ENCODE results near the gene ZNF580. TPM values are rescaled to one million over a fixed set of nuclear protein-coding genes. Genes with fewer than 3 reads are reported as not detected.

The ZNF580 gene
- total RNA-seq, 1 experiment from 2014 or later, result 22.8 TPM

DNA sequence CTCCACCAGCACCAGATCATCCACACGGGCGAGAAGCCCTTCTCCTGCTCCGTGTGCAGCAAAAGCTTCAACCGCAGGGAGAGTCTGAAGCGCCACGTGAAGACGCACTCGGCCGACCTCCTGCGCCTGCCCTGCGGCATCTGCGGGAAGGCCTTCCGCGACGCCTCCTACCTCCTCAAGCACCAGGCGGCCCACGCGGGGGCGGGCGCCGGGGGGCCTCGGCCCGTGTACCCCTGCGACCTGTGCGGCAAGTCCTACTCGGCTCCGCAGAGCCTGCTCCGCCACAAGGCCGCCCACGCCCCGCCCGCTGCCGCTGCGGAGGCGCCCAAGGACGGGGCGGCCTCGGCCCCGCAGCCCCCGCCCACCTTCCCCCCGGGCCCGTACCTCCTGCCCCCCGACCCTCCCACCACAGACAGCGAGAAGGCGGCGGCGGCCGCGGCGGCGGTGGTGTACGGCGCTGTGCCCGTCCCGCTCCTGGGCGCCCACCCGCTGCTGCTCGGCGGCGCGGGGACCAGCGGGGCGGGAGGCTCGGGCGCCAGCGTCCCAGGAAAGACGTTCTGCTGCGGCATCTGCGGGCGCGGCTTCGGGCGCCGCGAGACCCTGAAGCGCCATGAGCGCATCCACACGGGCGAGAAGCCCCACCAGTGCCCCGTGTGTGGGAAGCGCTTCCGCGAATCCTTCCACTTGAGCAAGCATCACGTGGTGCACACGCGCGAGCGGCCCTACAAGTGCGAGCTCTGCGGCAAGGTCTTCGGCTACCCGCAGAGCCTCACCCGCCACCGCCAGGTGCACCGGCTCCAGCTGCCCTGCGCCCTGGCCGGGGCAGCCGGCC is 25.9 kb upstream of the ZNF580 start:
- no peak overlapping the region for H3K27ac Mint-ChIP-seq
- Histone ChIP-seq H4K20me1 (ENCODE audit: control insufficient read depth, insufficient read depth, insufficient read length) (no peaks in the 10 kb centered on the region), H3K18ac (ENCODE audit: insufficient read length, low read depth, low read length) (no peak overlapping the region), H3K23ac (ENCODE audit: insufficient read length, low read depth, low read length) (no peak overlapping the region), H2BK5ac (ENCODE audit: insufficient read length, low read length) (no peak overlapping the region), H2BK120ac (ENCODE audit: low read depth, low read length, poor library complexity, severe bottlenecking) (no peak overlapping the region), H4K91ac (ENCODE audit: insufficient read length, low read depth, low read length) (no peak overlapping the region), H2BK15ac (ENCODE audit: low read depth, low read length) (no peak overlapping the region), H3K4me1 (ENCODE audit: insufficient read depth, low read length) (no peaks in the 10 kb centered on the region), H3T11ph (ENCODE audit: low read length) (no peak overlapping the region), H3K4me2 (ENCODE audit: insufficient read depth, insufficient read length, low read length) (no peak overlapping the region), H2AK5ac (ENCODE audit: insufficient read length, low read length) (no peak overlapping the region), H3K9ac (ENCODE audit: extremely low read depth, insufficient read length, low read length) (no peak overlapping the region), H3K79me1 (ENCODE audit: insufficient read depth, low read depth, low read length, poor library complexity, severe bottlenecking) (no peaks in the 10 kb centered on the region), H3K14ac (ENCODE audit: insufficient read depth, low read length) (no peak overlapping the region), H4K5ac (ENCODE audit: insufficient read length, low read depth, low read length) (no peak overlapping the region), H4K8ac (replicated peaks; ENCODE audit: insufficient read length, low read depth, low read length) (no peak overlapping the region), H3K79me2 (ENCODE audit: insufficient read depth, low read length) (0 out of 2 replicates have a peak, but pooled peaks cover 1% of the 10 kb centered on the region), H3K4ac (ENCODE audit: low read depth, low read length) (no peak overlapping the region), H3K56ac (ENCODE audit: insufficient read length, low read depth, low read length) (no peak overlapping the region), H3K27ac (ENCODE audit: insufficient read length, low read depth, low read length) (no peak overlapping the region), H3K27me3 (ENCODE audit: insufficient read depth, low read length) (no peaks in the 10 kb centered on the region), H3K9me3 (ENCODE audit: control insufficient read depth, low read depth, low read length) (no peaks in the 10 kb centered on the region), H2BK12ac (ENCODE audit: insufficient read length, low read depth, low read length) (no peak overlapping the region), H2BK20ac (ENCODE audit: low read depth, low read length, poor library complexity, severe bottlenecking) (no peak overlapping the region), H3K23me2 (ENCODE audit: insufficient read length, low read depth, low read length, poor library complexity, severe bottlenecking) (no peaks in the 10 kb centered on the region), H2AFZ (ENCODE audit: low read length) (no peak overlapping the region)
- no peaks in the 10 kb centered on the region for H3K9me3 Mint-ChIP-seq
- no CpG with 5 or more reads among the region's 98 CpGs for WGBS (ENCODE audit: extremely low coverage, insufficient read length, low lambda C conversion rate)
- TF ChIP-seq, protein P1, sequence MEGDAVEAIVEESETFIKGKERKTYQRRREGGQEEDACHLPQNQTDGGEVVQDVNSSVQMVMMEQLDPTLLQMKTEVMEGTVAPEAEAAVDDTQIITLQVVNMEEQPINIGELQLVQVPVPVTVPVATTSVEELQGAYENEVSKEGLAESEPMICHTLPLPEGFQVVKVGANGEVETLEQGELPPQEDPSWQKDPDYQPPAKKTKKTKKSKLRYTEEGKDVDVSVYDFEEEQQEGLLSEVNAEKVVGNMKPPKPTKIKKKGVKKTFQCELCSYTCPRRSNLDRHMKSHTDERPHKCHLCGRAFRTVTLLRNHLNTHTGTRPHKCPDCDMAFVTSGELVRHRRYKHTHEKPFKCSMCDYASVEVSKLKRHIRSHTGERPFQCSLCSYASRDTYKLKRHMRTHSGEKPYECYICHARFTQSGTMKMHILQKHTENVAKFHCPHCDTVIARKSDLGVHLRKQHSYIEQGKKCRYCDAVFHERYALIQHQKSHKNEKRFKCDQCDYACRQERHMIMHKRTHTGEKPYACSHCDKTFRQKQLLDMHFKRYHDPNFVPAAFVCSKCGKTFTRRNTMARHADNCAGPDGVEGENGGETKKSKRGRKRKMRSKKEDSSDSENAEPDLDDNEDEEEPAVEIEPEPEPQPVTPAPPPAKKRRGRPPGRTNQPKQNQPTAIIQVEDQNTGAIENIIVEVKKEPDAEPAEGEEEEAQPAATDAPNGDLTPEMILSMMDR (conservative IDR thresholded peaks at IDR 0.05), result no peak
- peaks cover 2% of the 10 kb centered on the region for H3K27me3 Mint-ChIP-seq (ENCODE audit: low read depth)
- peaks cover 12 to 39% (median 34%) of the 10 kb centered on the region in 3 experiments for H3K36me3 Mint-ChIP-seq (ENCODE audit: insufficient read depth in 1 of 3, low read depth in 3 of 3)
- DNase-seq, result no peak
- H3K4me1 Mint-ChIP-seq, result peaks cover 0 to 2% of the 10 kb centered on the region in 2 experiments; a peak in 1 of 4 replicates
- H3K4me3 Mint-ChIP-seq, result no peak overlapping the region
